ENCODE measurements around the gene ATRN.
A peak's percentile ranks its signal among the peaks of the same experiment; 100 is the strongest.

DNA sequence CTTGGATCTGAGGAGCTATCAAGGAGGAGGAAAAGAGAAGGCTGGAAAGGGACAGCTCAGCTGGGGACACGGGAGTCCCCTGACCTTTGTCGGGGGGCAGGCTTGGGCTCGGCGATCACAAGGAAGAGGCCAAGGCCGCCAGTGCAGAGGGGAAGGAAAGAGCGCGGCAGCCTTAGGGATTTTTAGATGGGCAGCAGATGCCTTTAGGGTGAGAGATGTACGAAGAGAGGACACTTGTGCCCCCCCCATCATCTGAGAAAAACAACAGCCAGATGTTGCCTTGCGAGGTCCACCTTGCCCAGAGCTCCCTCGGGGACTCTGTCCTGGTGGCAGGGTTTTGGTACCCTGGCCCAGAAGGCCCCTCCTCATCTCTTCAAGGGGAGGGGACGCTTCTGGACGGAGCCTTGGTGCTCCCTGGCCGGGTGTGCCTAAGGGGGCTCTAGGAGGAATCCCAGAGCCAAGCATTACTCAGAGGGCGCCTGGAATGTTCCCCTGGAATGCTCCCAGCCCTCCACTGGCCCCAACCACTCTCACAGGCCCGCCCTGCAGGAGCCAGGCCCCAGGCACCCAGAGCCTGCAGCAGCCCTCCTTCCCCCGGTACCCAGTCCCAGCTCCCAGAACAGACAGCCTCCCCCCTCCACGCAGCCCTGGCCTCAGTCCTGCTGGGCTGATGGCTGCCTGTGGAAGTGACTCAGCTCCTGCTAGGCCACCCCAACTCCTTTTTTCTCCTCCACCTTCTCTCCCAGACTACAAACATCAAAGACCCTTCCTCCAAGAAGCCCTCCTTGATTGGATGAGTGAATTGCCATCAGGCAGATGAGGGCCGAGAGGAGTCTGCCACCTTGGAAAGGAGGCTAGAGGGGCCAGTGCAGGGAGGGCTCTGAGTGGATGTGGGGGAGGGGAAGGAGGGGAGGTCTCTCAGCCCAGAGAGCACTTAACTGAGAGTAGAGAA lies 209.2 kb downstream of the ATRN start:
- TF ChIP-seq, protein P1, sequence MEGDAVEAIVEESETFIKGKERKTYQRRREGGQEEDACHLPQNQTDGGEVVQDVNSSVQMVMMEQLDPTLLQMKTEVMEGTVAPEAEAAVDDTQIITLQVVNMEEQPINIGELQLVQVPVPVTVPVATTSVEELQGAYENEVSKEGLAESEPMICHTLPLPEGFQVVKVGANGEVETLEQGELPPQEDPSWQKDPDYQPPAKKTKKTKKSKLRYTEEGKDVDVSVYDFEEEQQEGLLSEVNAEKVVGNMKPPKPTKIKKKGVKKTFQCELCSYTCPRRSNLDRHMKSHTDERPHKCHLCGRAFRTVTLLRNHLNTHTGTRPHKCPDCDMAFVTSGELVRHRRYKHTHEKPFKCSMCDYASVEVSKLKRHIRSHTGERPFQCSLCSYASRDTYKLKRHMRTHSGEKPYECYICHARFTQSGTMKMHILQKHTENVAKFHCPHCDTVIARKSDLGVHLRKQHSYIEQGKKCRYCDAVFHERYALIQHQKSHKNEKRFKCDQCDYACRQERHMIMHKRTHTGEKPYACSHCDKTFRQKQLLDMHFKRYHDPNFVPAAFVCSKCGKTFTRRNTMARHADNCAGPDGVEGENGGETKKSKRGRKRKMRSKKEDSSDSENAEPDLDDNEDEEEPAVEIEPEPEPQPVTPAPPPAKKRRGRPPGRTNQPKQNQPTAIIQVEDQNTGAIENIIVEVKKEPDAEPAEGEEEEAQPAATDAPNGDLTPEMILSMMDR (IDR thresholded peaks at IDR 0.05) = no peak
- TF ChIP-seq POLR2AphosphoS5 (IDR thresholded peaks at IDR 0.05) (peak; percentile 22 to 81 (median 60)), POLR2A (IDR thresholded peaks at IDR 0.05) (peak; percentile 23 to 52)

Data from sigmoid colon (tissue), 4 donors.